HEK293 (cell line): ENCODE results near the gene MRM1.

Source experiments
- INSM2 ChIP-seq: fragments of 450-650 bp; formaldehyde crosslinking; IDR thresholded peaks from 2 replicates; pipeline ENCODE4 v1.5.1; 2016; ENCODE audit warnings: missing biosample characterization, missing genetic modification characterization
- MYNN ChIP-seq: fragments of 450-650 bp; formaldehyde crosslinking; IDR thresholded peaks from 2 replicates; pipeline ENCODE4 v1.5.1; 2016; ENCODE audit warnings: missing biosample characterization, missing genetic modification characterization, borderline replicate concordance
- PRDM4 ChIP-seq: fragments of 450-650 bp; formaldehyde crosslinking; IDR thresholded peaks from 2 replicates; pipeline ENCODE4 v1.5.1; 2017; ENCODE audit warnings: missing biosample characterization, missing genetic modification characterization
- RBAK ChIP-seq: fragments of 450-650 bp; formaldehyde crosslinking; IDR thresholded peaks from 2 replicates; pipeline ENCODE4 v1.5.1; 2016; ENCODE audit warnings: missing biosample characterization, missing genetic modification characterization
- WT1 ChIP-seq: fragments of 450-650 bp; formaldehyde crosslinking; IDR thresholded peaks from 2 replicates; pipeline ENCODE4 v1.5.1; 2016; ENCODE audit warnings: missing biosample characterization, missing genetic modification characterization
- ZBTB1 ChIP-seq: fragments of 450-650 bp; formaldehyde crosslinking; IDR thresholded peaks from 2 replicates; pipeline ENCODE4 v1.5.1; 2016; ENCODE audit warnings: missing biosample characterization, missing genetic modification characterization
- ZNF112 ChIP-seq: fragments of 450-650 bp; formaldehyde crosslinking; IDR thresholded peaks from 2 replicates; pipeline ENCODE4 v1.5.0; 2017; ENCODE audit warnings: missing biosample characterization, missing genetic modification characterization
- ZNF16 ChIP-seq: fragments of 450-650 bp; formaldehyde crosslinking; IDR thresholded peaks from 2 replicates; pipeline ENCODE4 v1.5.1; 2016; ENCODE audit warnings: low read depth, missing biosample characterization, missing genetic modification characterization
- ZNF18 ChIP-seq: fragments of 450-650 bp; formaldehyde crosslinking; IDR thresholded peaks from 2 replicates; pipeline ENCODE4 v1.5.1; 2016; ENCODE audit warnings: missing biosample characterization, missing genetic modification characterization
- ZNF19 ChIP-seq: fragments of 450-650 bp; formaldehyde crosslinking; IDR thresholded peaks from 2 replicates; pipeline ENCODE4; 2016; ENCODE audit warnings: missing biosample characterization, missing genetic modification characterization, low read depth
- ZNF23 ChIP-seq: fragments of 450-650 bp; formaldehyde crosslinking; IDR thresholded peaks from 2 replicates; pipeline ENCODE4 v1.5.1; 2016; ENCODE audit warnings: missing biosample characterization, missing genetic modification characterization, borderline replicate concordance
- ZNF341 ChIP-seq: fragments of 450-650 bp; formaldehyde crosslinking; IDR thresholded peaks from 2 replicates; pipeline ENCODE4; 2016; ENCODE audit warnings: low read depth, missing biosample characterization, missing genetic modification characterization
- ZNF354C ChIP-seq: fragments of 450-650 bp; formaldehyde crosslinking; IDR thresholded peaks from 2 replicates; pipeline ENCODE4 v1.5.1; 2016; ENCODE audit warnings: missing biosample characterization, missing genetic modification characterization, low read depth, borderline replicate concordance
- ZNF416 ChIP-seq: fragments of 450-650 bp; formaldehyde crosslinking; IDR thresholded peaks from 2 replicates; pipeline ENCODE4 v1.5.1; 2016; ENCODE audit warnings: missing biosample characterization, missing genetic modification characterization
- ZNF449 ChIP-seq: fragments of 450-650 bp; formaldehyde crosslinking; IDR thresholded peaks from 2 replicates; pipeline ENCODE4 v1.5.1; 2017; ENCODE audit warnings: missing biosample characterization, mild to moderate bottlenecking, missing genetic modification characterization, moderate library complexity
- ZNF664 ChIP-seq: fragments of 450-650 bp; formaldehyde crosslinking; IDR thresholded peaks from 2 replicates; pipeline ENCODE4 v1.5.1; 2016; ENCODE audit warnings: missing biosample characterization, missing genetic modification characterization
- ZNF670 ChIP-seq: fragments of 450-650 bp; formaldehyde crosslinking; IDR thresholded peaks from 2 replicates; pipeline ENCODE4 v1.5.1; 2016; ENCODE audit warnings: missing biosample characterization, missing genetic modification characterization, low read depth
- ZNF76 ChIP-seq: fragments of 450-650 bp; formaldehyde crosslinking; IDR thresholded peaks from 2 replicates; pipeline ENCODE4; 2016; ENCODE audit warnings: low read depth, missing biosample characterization, missing genetic modification characterization, borderline replicate concordance
- ZNF776 ChIP-seq: fragments of 450-650 bp; formaldehyde crosslinking; IDR thresholded peaks from 2 replicates; pipeline ENCODE4 v1.5.0; 2017; ENCODE audit warnings: missing biosample characterization, missing genetic modification characterization, borderline replicate concordance
- ZNF791 ChIP-seq: fragments of 450-650 bp; formaldehyde crosslinking; IDR thresholded peaks from 2 replicates; pipeline ENCODE4 v1.5.1; 2016; ENCODE audit warnings: missing biosample characterization, missing genetic modification characterization
- TF ChIP-seq, protein P1 (sequence below): fragments of 450-650 bp; formaldehyde crosslinking; IDR thresholded peaks from 2 replicates; pipeline ENCODE4 v1.5.1; 2016; ENCODE audit warnings: missing biosample characterization, missing genetic modification characterization
- TF ChIP-seq, protein P2 (sequence below): fragments of 450-650 bp; formaldehyde crosslinking; IDR thresholded peaks from 2 replicates; pipeline ENCODE4 v1.5.0; 2017; ENCODE audit warnings: missing biosample characterization, missing genetic modification characterization, borderline replicate concordance
- TF ChIP-seq, protein P3 (sequence below): fragments of 450-650 bp; formaldehyde crosslinking; IDR thresholded peaks from 2 replicates; pipeline ENCODE4 v1.5.1; 2016; ENCODE audit warnings: missing biosample characterization, missing genetic modification characterization
- TF ChIP-seq, protein P4 (sequence below): fragments of 450-650 bp; IDR thresholded peaks from 2 replicates; pipeline ENCODE4 v1.5.1; 2018; ENCODE audit warnings: missing biosample characterization, missing genetic modification characterization

Gene MRM1

GRCh38 chr17:36601303-36602029, at the start of gene MRM1 (continued):
- TF ChIP-seq ZNF791 (tag by site-specific recombination): no peak
- TF ChIP-seq ZNF18 (tag by site-specific recombination): no peak
- TF ChIP-seq ZNF664 (tag by site-specific recombination): no peak
- no peak for TF ChIP-seq ZNF354C (tag by site-specific recombination)
- TF ChIP-seq MYNN (tag by site-specific recombination): no peak
- no peak for TF ChIP-seq RBAK (tag by site-specific recombination)
- TF ChIP-seq ZNF416 (tag by site-specific recombination): no peak
- TF ChIP-seq ZNF112: no peak
- no peak for TF ChIP-seq ZNF23 (tag by site-specific recombination)
- TF ChIP-seq WT1: no peak
- TF ChIP-seq ZNF16 (tag by site-specific recombination): no peak
- TF ChIP-seq ZNF670: no peak
- TF ChIP-seq, protein P1, sequence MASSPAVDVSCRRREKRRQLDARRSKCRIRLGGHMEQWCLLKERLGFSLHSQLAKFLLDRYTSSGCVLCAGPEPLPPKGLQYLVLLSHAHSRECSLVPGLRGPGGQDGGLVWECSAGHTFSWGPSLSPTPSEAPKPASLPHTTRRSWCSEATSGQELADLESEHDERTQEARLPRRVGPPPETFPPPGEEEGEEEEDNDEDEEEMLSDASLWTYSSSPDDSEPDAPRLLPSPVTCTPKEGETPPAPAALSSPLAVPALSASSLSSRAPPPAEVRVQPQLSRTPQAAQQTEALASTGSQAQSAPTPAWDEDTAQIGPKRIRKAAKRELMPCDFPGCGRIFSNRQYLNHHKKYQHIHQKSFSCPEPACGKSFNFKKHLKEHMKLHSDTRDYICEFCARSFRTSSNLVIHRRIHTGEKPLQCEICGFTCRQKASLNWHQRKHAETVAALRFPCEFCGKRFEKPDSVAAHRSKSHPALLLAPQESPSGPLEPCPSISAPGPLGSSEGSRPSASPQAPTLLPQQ: peak; percentile 85
- TF ChIP-seq, protein P2, sequence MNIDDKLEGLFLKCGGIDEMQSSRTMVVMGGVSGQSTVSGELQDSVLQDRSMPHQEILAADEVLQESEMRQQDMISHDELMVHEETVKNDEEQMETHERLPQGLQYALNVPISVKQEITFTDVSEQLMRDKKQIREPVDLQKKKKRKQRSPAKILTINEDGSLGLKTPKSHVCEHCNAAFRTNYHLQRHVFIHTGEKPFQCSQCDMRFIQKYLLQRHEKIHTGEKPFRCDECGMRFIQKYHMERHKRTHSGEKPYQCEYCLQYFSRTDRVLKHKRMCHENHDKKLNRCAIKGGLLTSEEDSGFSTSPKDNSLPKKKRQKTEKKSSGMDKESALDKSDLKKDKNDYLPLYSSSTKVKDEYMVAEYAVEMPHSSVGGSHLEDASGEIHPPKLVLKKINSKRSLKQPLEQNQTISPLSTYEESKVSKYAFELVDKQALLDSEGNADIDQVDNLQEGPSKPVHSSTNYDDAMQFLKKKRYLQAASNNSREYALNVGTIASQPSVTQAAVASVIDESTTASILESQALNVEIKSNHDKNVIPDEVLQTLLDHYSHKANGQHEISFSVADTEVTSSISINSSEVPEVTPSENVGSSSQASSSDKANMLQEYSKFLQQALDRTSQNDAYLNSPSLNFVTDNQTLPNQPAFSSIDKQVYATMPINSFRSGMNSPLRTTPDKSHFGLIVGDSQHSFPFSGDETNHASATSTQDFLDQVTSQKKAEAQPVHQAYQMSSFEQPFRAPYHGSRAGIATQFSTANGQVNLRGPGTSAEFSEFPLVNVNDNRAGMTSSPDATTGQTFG: no peak
- no peak for TF ChIP-seq ZBTB1 (tag by site-specific recombination)
- no peak for TF ChIP-seq INSM2 (tag by site-specific recombination)
- peak; percentile 81 for TF ChIP-seq ZNF76 (tag by site-specific recombination)
- TF ChIP-seq, protein P3, sequence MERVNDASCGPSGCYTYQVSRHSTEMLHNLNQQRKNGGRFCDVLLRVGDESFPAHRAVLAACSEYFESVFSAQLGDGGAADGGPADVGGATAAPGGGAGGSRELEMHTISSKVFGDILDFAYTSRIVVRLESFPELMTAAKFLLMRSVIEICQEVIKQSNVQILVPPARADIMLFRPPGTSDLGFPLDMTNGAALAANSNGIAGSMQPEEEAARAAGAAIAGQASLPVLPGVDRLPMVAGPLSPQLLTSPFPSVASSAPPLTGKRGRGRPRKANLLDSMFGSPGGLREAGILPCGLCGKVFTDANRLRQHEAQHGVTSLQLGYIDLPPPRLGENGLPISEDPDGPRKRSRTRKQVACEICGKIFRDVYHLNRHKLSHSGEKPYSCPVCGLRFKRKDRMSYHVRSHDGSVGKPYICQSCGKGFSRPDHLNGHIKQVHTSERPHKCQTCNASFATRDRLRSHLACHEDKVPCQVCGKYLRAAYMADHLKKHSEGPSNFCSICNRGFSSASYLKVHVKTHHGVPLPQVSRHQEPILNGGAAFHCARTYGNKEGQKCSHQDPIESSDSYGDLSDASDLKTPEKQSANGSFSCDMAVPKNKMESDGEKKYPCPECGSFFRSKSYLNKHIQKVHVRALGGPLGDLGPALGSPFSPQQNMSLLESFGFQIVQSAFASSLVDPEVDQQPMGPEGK (tag by site-specific recombination): peak; percentile 91; the same call in 1 of the 2 replicates
- peak; percentile 94 for TF ChIP-seq ZNF341
- TF ChIP-seq PRDM4 (tag by site-specific recombination): no peak
- TF ChIP-seq, protein P4, sequence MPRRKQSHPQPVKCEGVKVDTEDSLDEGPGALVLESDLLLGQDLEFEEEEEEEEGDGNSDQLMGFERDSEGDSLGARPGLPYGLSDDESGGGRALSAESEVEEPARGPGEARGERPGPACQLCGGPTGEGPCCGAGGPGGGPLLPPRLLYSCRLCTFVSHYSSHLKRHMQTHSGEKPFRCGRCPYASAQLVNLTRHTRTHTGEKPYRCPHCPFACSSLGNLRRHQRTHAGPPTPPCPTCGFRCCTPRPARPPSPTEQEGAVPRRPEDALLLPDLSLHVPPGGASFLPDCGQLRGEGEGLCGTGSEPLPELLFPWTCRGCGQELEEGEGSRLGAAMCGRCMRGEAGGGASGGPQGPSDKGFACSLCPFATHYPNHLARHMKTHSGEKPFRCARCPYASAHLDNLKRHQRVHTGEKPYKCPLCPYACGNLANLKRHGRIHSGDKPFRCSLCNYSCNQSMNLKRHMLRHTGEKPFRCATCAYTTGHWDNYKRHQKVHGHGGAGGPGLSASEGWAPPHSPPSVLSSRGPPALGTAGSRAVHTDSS (tag by site-specific recombination): no peak
- TF ChIP-seq ZNF449: peak; percentile 33; the same call in 1 of the 2 replicates
- TF ChIP-seq ZNF19 (tag by site-specific recombination): no peak
- TF ChIP-seq ZNF776 (tag by site-specific recombination): no peak
